A549 (cell line): Measurements from ENCODE around the gene ZNF511.

Source experiments
- BHLHE40 ChIP-seq: IDR thresholded peaks from 2 replicates; pipeline ENCODE4 v1.6.1; 2012; ENCODE audit warnings: low read depth, low read length, inconsistent platforms
- CTCF ChIP-seq: fragments of >200 bp; sonication (Bioruptor Twin); formaldehyde crosslinking; IDR thresholded peaks from 3 replicates; pipeline ENCODE4 v1.5.1; 2016
- EP300 ChIP-seq, 2 experiments: fragments of >200 bp; sonication (Bioruptor Twin); formaldehyde crosslinking; IDR thresholded peaks; 2 replicates in 1 of 2; 3 replicates in 1 of 2; pipeline ENCODE4 v1.6.1; 2016 to 2017
- HDAC2 ChIP-seq: fragments of 200-600 bp; sonication (generic); IDR thresholded peaks from 2 replicates; pipeline ENCODE4 v1.6.1; 2016
- MAFK ChIP-seq: fragments of 450-650 bp; IDR thresholded peaks from 2 replicates; pipeline ENCODE4 v1.6.1; 2014; ENCODE audit not compliant: partially characterized antibody
- MAX ChIP-seq: IDR thresholded peaks from 2 replicates; pipeline ENCODE4 v1.6.1; 2012
- POLR2A ChIP-seq: IDR thresholded peaks from 2 replicates; pipeline ENCODE4 v1.6.1; 2012; ENCODE audit warnings: mild to moderate bottlenecking, low read length
- RNF2 ChIP-seq: fragments of 200-600 bp; sonication (generic); IDR thresholded peaks from 2 replicates; pipeline ENCODE4 v1.6.1; 2016; ENCODE audit warnings: low read depth, mild to moderate bottlenecking, antibody characterized with exemption, moderate library complexity, borderline replicate concordance
- SMC3 ChIP-seq: fragments of >200 bp; sonication (Bioruptor Twin); formaldehyde crosslinking; IDR thresholded peaks from 3 replicates; pipeline ENCODE4 v1.6.1; 2018; ENCODE audit warnings: inconsistent platforms

GRCh38 chr10:133262696-133263095 is 46.0 kb upstream of the ZNF511 start:
- TF ChIP-seq MAX (no peak), MAFK (no peak), CTCF (no peak), HDAC2 (no peak), POLR2A (no peak), RNF2 (no peak), EP300 (IDR thresholded peaks at IDR 0.05) (no peak), SMC3 (no peak), BHLHE40 (no peak)
